GM19455 (cell line): Measurements from ENCODE around the gene NXN.
"Not testable (repeated sequence)": the region's sequence is repeated elsewhere in the genome, so short reads cannot be mapped to it uniquely, and the experiment has no call there.

Experiments used
- ATAC-seq: cut with Tn5 transposase; IDR thresholded peaks from one replicate; pipeline ENCODE4 v1.9.1; 2021; ENCODE audit not compliant: unreplicated experiment

The NXN gene

DNA sequence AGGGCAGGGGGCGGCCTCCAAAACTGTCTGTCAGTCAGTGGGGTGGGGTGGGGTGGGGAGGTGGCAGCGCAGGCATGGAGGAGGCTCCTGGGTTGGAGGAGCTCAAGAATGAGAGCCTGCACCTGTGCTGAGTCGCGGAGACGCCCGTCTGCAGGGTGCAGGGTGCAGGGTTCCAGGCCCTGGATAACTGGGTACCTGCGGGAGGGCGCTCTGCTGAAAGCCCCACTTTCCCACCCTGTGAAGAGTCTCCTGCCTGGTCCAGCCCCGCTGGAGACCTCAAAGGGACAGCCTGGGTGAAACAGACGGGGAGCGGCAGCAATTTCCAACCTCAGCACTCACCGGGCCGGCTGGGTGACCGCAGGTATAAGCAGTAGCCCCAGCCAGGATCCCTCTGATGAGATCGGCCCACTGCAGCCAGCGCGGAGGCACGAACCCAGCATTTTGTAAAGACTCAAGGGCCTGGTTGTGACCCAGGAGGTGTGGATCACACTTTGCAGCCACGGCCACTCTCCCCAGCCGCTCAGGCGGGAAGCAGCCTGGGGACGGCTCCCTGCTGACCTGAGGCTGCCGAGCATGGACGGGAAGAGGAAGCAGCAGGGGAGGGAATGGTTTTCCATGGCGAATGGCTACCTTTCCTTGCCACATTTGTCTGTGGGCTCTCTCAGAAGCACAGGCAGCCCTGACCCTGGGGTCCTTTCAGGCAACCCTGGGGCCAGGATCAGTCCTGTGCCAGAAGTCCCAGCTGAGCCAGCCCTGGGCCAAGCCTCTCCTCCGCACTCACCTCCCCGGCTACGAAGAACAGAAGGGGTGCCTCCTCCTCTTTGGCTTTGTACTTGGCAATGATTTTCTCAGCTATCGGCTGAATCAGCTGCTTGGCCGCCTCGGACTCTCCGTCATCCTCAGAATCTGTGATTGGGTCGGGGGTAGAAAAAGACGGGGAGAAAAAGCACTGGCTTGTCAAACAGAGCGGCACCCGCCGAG, 176.4 kb downstream of the NXN start:
- no peak for ATAC-seq

- no peak for ATAC-seq
Measured at GRCh38 chr17:802481-802880, 177.1 kb downstream of the NXN start.

- no peak for ATAC-seq
Measured at GRCh38 chr17:801660-802059, 177.9 kb downstream of the NXN start.

- ATAC-seq = no peak
Measured at GRCh38 chr17:800446-801242, 178.9 kb downstream of the NXN start.

GRCh38 chr17:799261-799660, 180.3 kb downstream of the NXN start:
- no peak for ATAC-seq

- no peak for ATAC-seq
Measured at GRCh38 chr17:798246-798645, 181.3 kb downstream of the NXN start.

- ATAC-seq = no peak
Measured at GRCh38 chr17:797236-797840, 182.2 kb downstream of the NXN start.

- ATAC-seq = no peak
Measured at GRCh38 chr17:796609-797008, 183.0 kb downstream of the NXN start.

DNA sequence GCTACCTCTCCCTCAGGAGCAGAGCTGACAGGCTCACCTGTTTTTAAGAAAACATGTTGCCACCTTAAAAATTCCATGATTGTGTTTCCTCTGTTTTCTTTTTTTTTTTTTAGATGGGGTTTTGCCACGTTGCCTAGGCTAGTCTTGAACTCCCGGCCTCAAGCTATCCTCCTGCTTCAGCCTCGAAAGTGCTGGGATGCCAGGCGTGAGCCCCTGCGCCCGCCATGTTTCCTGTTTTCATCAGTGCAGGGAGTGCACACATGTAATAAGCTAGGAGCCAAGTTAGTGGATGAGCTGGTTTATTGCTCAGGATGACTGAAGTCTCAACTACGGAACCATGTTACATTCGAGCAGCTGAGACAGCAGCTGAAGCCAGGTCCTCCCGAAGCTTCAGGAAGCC, 183.9 kb downstream of the NXN start:
- no peak for ATAC-seq

DNA sequence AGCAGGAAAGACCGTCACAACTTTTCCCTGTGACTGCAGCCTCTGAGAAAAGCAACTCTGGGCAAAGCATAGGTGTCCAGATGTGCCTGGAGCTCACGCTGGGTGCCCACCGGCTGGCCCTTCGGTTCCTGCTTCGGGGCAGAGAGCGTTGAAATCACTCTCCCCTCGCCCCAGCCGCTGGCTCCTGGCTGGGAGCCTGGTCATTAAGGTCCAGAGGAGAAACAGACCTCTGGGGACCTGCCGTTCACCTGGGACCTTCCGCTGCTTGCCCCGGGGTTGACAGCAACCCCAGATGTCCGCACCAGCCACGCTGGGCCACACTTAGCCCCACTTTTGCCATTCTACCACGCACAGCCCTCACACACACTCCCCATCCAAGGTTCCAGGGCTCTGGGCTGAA, 184.3 kb downstream of the NXN start:
- no peak for ATAC-seq

GRCh38 chr17:794876-795275, 184.7 kb downstream of the NXN start:
- no peak for ATAC-seq

DNA sequence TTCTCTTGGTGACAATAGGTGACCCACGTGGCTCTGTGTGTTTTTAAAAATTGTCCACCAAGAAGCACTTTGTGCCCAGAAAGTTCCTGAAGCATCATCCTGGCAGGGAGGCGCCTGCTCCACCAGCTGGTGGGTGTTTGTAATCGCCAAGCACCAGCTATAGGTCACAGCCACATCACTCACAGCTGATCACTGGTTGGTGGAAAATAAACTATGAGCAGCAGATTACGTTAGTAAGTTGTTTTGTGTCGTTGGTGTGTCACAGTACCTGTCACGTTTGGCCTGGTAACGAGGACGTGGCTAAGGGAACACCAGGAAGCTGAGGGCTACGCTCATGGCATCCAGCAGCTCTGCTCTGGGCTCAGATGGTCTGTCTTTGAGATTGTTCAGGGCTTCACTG, 187.3 kb downstream of the NXN start:
- no peak for ATAC-seq

- ATAC-seq = no peak
Measured at GRCh38 chr17:791829-792228, 187.7 kb downstream of the NXN start.

DNA sequence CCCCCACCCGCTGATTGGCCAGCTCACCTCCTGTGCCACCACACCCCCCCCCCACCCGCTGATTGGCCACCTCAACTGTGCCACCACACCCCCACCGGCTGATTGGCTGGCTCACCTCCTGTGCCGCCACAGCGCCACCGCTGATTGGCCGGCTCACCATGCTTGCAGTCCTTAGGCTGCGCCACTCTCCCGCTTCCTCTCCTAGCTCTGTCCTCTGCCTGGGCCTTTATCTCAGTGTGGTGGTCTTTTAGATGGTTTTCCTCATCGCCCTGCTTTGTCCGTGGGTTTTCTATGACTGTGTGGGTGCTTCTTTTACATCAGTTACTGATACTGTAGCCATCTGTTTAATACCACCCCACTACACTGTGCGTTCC, 188.7 kb downstream of the NXN start:
- not testable (repeated sequence) for ATAC-seq

DNA sequence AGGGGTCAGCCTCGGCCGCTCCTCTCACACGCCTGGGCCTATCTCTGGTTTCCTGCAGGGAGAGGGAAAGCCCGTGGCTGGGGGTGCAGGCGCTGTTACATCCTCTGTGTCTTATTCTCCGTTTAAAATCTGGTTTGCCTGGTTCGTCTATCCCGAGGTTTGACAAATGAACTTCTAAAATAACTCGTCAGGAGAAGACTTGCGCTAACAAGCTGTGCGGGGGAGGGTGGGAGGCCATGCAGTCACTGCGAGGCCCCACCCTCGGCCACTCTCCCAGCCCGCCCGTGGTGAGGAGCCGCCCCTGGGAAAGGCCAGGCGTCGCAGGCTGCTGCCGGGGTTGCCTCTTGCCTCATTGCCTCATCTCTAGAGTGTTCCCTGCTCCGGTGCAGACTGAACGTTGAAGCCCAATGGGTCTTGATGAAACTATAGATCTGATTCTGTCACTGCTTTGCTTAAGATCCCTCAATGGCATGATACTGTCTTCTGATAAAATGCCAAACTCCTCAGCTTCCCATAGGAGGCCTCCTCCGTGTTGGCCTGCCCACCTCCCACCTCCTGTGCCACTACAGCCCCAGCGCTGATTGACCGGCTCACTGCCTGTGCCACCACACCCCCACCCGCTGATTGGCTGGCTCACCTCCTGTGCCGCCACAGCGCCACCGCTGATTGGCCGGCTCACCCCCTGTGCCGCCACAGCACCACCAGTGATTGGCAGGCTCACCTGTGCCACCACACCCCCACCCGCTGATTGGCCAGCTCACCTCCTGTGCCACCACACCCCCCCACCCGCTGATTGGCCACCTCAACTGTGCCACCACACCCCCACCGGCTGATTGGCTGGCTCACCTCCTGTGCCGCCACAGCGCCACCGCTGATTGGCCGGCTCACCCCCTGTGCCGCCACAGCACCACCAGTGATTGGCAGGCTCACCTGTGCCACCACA, 189.4 kb downstream of the NXN start:
- ATAC-seq = not testable (repeated sequence)

- no peak for ATAC-seq
Measured at GRCh38 chr17:789160-789840, 190.3 kb downstream of the NXN start.

GRCh38 chr17:788551-788950, 191.0 kb downstream of the NXN start:
- no peak for ATAC-seq

DNA sequence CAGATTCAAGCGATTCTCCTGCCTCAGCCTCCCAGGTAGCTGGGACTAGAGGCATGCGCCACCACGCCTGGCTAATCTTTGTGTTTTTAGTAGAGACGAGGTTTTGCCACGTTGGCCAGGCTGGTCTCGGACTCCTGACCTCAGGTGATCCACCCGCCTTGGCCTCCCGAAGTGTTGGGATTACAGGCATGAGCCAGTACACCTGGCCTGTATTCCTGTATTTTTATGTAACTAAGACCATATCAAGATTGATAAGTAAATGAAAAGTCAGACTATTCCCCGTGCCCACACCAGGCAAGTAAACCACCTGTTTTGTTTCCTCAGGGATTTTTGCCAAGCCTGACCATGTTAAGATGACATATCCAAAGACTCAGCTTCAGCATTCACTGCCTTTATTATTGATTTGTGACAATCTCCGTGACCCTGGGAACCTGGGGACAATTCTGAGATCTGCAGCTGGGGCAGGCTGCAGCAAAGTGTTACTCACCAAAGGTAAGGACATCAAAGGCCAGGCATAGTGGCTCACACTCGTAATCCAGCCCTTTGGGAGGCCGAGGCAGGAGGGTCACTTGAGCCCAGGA, 191.8 kb downstream of the NXN start:
- no peak for ATAC-seq

DNA sequence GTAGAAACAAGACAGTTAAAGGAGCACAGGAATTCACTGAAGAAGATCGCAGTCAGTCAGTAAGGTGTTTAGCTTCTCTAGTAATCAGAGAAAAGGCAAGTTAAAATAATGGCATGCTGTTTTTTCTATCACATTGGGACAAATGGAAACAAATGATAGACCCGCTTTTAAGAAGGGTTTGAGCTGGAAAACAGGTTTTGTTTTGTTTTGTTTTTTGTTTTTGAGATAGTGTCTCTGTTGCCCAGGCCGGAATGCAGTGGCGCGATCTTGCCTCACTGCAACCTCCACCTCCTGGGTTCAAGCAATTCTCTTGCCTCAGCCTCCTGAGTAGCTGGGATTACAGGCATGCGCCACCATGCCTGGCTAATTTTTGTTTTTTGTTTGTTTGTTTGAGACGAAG, 193.7 kb downstream of the NXN start:
- not testable (repeated sequence) for ATAC-seq

GRCh38 chr17:784143-784542, 195.4 kb downstream of the NXN start:
- no peak for ATAC-seq
